Measurements from ENCODE around the gene ARTN. TPM values are rescaled to one million over a fixed set of nuclear protein-coding genes. Genes with fewer than 3 reads are reported as not detected.

Gene ARTN
- total and polyA plus RNA-seq, 9 of the 15 experiments (the other 6 are each of a cell fraction or from before 2014, with no cell fraction given), result 0.06 to 0.38 TPM; not detected in 7

- TF ChIP-seq NKRF (IDR thresholded peaks at IDR 0.05; ENCODE audit: borderline replicate concordance), result peak; percentile 97
- TF ChIP-seq ZNF133 (CRISPR knock-in tag; IDR thresholded peaks at IDR 0.05), result no peak
- no peak for TF ChIP-seq ZNF224 (CRISPR knock-in tag; IDR thresholded peaks at IDR 0.05)
- no peak for TF ChIP-seq MBD1 (CRISPR knock-in tag; IDR thresholded peaks at IDR 0.05)
- no peak for TF ChIP-seq GTF2F1 (IDR thresholded peaks at IDR 0.05; ENCODE audit: low read depth, low read length)
- TF ChIP-seq FOXM1 (IDR thresholded peaks at IDR 0.05; ENCODE audit: low read depth), result no peak
- no peak for TF ChIP-seq FOXM1 (CRISPR knock-in tag; IDR thresholded peaks at IDR 0.05; ENCODE audit: low read depth)
- TF ChIP-seq CEBPZ (IDR thresholded peaks at IDR 0.05; ENCODE audit: borderline replicate concordance, low read depth, low read length), result no peak
- 0 out of 2 replicates have a peak, but pooled peaks have one; percentile 42 for TF ChIP-seq ZNF740 (CRISPR knock-in tag; IDR thresholded peaks at IDR 0.05)
- TF ChIP-seq ZNF740 (tag; IDR thresholded peaks at IDR 0.05), result no peak
- TF ChIP-seq ZNF316 (IDR thresholded peaks at IDR 0.05), result no peak
- no peak for TF ChIP-seq ID3 (CRISPR knock-in tag; IDR thresholded peaks at IDR 0.05)
- no peak for TF ChIP-seq ID3 (tag; IDR thresholded peaks at IDR 0.05)
- no peak for TF ChIP-seq KHSRP (IDR thresholded peaks at IDR 0.05)
- TF ChIP-seq TCF3 (CRISPR knock-in tag; IDR thresholded peaks at IDR 0.05), result 0 out of 2 replicates have a peak, but pooled peaks have one; percentile 22
- TF ChIP-seq CCNT2 (IDR thresholded peaks at IDR 0.05; ENCODE audit: borderline replicate concordance, extremely low read depth, insufficient read length, low read depth, low read length), result no peak
- TF ChIP-seq EP300 (IDR thresholded peaks at IDR 0.05; ENCODE audit: low read length), result no peak
- no peak for TF ChIP-seq ZNF444 (CRISPR knock-in tag; IDR thresholded peaks at IDR 0.05)
- TF ChIP-seq SAP30 (IDR thresholded peaks at IDR 0.05; ENCODE audit: borderline replicate concordance, insufficient read depth, low read depth, low read length, poor library complexity, severe bottlenecking), result peak; percentile 90
- TF ChIP-seq NR1H2 (CRISPR knock-in tag; IDR thresholded peaks at IDR 0.05), result 0 out of 2 replicates have a peak, but pooled peaks have one; percentile 26
These were observed 46.1 kb downstream of the ARTN start (continued) for GRCh38 chr1:43979528-43980254.

All from K562 (cell line).